CD4-positive, alpha-beta T cell treated with Interleukin-12 subunit alpha and Interleukin-12 subunit beta, for 1 hour (primary cell): ENCODE measurements around the gene EDNRB.
"Not testable (repeated sequence)": the region's sequence is repeated elsewhere in the genome, so short reads cannot be mapped to it uniquely, and the experiment has no call there.

Experiments used
- DNase-seq: peaks from one replicate; pipeline ENCODE4 v3.0.0-alpha.2; 2020

EDNRB gene

GRCh38 chr13:77896536-77896935 lies 22.1 kb downstream of the EDNRB start:
- DNase-seq: no peak

- DNase-seq: no peak
Measured at GRCh38 chr13:77894743-77895142, 23.9 kb downstream of the EDNRB start.

GRCh38 chr13:77893066-77893465 lies 25.6 kb downstream of the EDNRB start:
- DNase-seq: no peak

- no peak for DNase-seq
Measured at GRCh38 chr13:77892491-77892890, 26.1 kb downstream of the EDNRB start.

- DNase-seq: no peak
Measured at GRCh38 chr13:77891486-77891885, 27.1 kb downstream of the EDNRB start.

GRCh38 chr13:77891041-77891440 lies 27.6 kb downstream of the EDNRB start:
- DNase-seq: no peak

GRCh38 chr13:77883328-77883727 lies 35.3 kb downstream of the EDNRB start:
- DNase-seq: no peak

GRCh38 chr13:77878190-77878589 lies 40.4 kb downstream of the EDNRB start:
- no peak for DNase-seq

- DNase-seq: no peak
Measured at GRCh38 chr13:77876176-77876575, 42.5 kb downstream of the EDNRB start.

GRCh38 chr13:77874406-77874805 lies 44.2 kb downstream of the EDNRB start:
- no peak for DNase-seq

GRCh38 chr13:77872995-77873394 lies 45.6 kb downstream of the EDNRB start:
- no peak for DNase-seq

GRCh38 chr13:77871596-77871995 lies 47.0 kb downstream of the EDNRB start:
- DNase-seq: no peak

- DNase-seq: no peak
Measured at GRCh38 chr13:77868717-77869116, 49.9 kb downstream of the EDNRB start.

GRCh38 chr13:77866971-77867370 lies 51.7 kb downstream of the EDNRB start:
- no peak for DNase-seq

GRCh38 chr13:77865622-77866021 lies 53.0 kb downstream of the EDNRB start:
- no peak for DNase-seq

GRCh38 chr13:77863144-77863543 lies 55.5 kb downstream of the EDNRB start:
- DNase-seq: no peak

- no peak for DNase-seq
Measured at GRCh38 chr13:77861741-77862140, 56.9 kb downstream of the EDNRB start.

GRCh38 chr13:77860507-77860981 lies 58.1 kb downstream of the EDNRB start:
- DNase-seq: no peak

GRCh38 chr13:77859450-77859849 lies 59.2 kb downstream of the EDNRB start:
- DNase-seq: no peak

- DNase-seq: no peak
Measured at GRCh38 chr13:77857531-77858209, 61.0 kb downstream of the EDNRB start.

- DNase-seq: no peak
Measured at GRCh38 chr13:77853703-77854102, 64.9 kb downstream of the EDNRB start.

GRCh38 chr13:77848050-77848449 lies 70.6 kb downstream of the EDNRB start:
- DNase-seq: not testable (repeated sequence)

- DNase-seq: no peak
Measured at GRCh38 chr13:77846173-77846572, 72.5 kb downstream of the EDNRB start.
